GM18909 (cell line): ENCODE data around the gene BROX.
"Not testable (repeated sequence)": the region's sequence is repeated elsewhere in the genome, so short reads cannot be mapped to it uniquely, and the experiment has no call there.

ENCODE experiments used
- ATAC-seq: cut with Tn5 transposase; IDR thresholded peaks from one replicate; pipeline ENCODE4 v1.9.1; 2021; ENCODE audit warnings: mild to moderate bottlenecking; ENCODE audit not compliant: unreplicated experiment, poor library complexity

Gene BROX

GRCh38 chr1:222730866-222731265 lies 18.5 kb downstream of the BROX start:
- no peak for ATAC-seq

- ATAC-seq = peak; percentile 98
Observed at GRCh38 chr1:222732216-222733159, 20.1 kb downstream of the BROX start.

- no peak for ATAC-seq
Observed at GRCh38 chr1:222734740-222735139, 22.4 kb downstream of the BROX start.

- no peak for ATAC-seq
Observed at GRCh38 chr1:222736470-222736869, 24.1 kb downstream of the BROX start.

- no peak for ATAC-seq
Observed at GRCh38 chr1:222736972-222737371, 24.6 kb downstream of the BROX start, which contains the start of gene FAM177B. TSS of gene FAM177B (plus strand) at chr1:222737202. CDS start at chr1:222746546, 9,344 bp downstream.

GRCh38 chr1:222739465-222739864 lies 27.1 kb downstream of the BROX start:
- ATAC-seq = no peak

- no peak for ATAC-seq
Observed at GRCh38 chr1:222739929-222740328, 27.6 kb downstream of the BROX start.

GRCh38 chr1:222741630-222742457 lies 29.5 kb downstream of the BROX start:
- not testable (repeated sequence) for ATAC-seq

- no peak for ATAC-seq
Observed at GRCh38 chr1:222749927-222750326, 37.6 kb downstream of the BROX start.

GRCh38 chr1:222750651-222751050 lies 38.3 kb downstream of the BROX start:
- ATAC-seq = peak; percentile 85

GRCh38 chr1:222751255-222751654 lies 38.9 kb downstream of the BROX start:
- ATAC-seq = no peak

- no peak for ATAC-seq
Observed at GRCh38 chr1:222754366-222755139, 42.2 kb downstream of the BROX start.

- no peak for ATAC-seq
Observed at GRCh38 chr1:222757646-222758268, 45.4 kb downstream of the BROX start.

GRCh38 chr1:222759451-222760035 lies 47.2 kb downstream of the BROX start:
- ATAC-seq = no peak

GRCh38 chr1:222761083-222761482 lies 48.7 kb downstream of the BROX start:
- ATAC-seq = no peak

- not testable (repeated sequence) for ATAC-seq
Observed at GRCh38 chr1:222762178-222762577, 49.8 kb downstream of the BROX start.

GRCh38 chr1:222767152-222767571 lies 54.8 kb downstream of the BROX start:
- ATAC-seq = no peak

- ATAC-seq = no peak
Observed at GRCh38 chr1:222768592-222768991, 56.2 kb downstream of the BROX start.

- ATAC-seq = no peak
Observed at GRCh38 chr1:222769181-222769580, 56.8 kb downstream of the BROX start.
